Stimulated activated CD4-positive, alpha-beta T cell treated with anti-CD3 and anti-CD28 coated beads, Interleukin-1b, Interleukin-23, amount 100 ng/mL, for 1 hour (primary cell): Measurements from ENCODE around the gene SLC26A11.
A peak's percentile ranks its signal among the peaks of the same experiment; 100 is the strongest.
"Not testable (repeated sequence)": the region's sequence is repeated elsewhere in the genome, so short reads cannot be mapped to it uniquely, and the experiment has no call there.

Experiments used
- DNase-seq, 2 donors: peaks; one replicate each; pipeline ENCODE4 v3.0.0-alpha.2; 2020; ENCODE audit warnings: low read depth in 2 of 2

Gene SLC26A11

GRCh38 chr17:80243526-80244433, 23.6 kb downstream of the SLC26A11 start:
- DNase-seq, result no peak

DNA sequence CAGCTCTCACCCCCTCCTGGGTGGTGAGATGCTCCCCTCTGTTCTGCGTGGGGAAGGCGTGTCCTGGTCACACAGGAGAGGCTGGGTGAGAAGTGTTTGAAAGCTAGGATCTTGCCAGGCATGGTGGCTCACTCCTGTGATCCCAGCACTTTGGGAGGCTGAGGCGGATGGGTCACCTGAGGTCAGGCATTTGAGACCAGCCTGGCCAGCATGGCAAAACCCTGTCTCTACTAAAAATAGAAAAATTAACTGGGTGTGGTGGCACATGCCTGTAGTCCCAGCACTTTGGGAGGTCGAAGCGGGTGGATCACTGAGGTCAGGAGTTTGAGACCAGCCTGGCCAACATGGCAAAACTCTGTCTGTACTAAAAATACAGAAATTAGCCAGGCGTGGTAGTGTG, 24.2 kb downstream of the SLC26A11 start:
- not testable (repeated sequence) for DNase-seq

DNA sequence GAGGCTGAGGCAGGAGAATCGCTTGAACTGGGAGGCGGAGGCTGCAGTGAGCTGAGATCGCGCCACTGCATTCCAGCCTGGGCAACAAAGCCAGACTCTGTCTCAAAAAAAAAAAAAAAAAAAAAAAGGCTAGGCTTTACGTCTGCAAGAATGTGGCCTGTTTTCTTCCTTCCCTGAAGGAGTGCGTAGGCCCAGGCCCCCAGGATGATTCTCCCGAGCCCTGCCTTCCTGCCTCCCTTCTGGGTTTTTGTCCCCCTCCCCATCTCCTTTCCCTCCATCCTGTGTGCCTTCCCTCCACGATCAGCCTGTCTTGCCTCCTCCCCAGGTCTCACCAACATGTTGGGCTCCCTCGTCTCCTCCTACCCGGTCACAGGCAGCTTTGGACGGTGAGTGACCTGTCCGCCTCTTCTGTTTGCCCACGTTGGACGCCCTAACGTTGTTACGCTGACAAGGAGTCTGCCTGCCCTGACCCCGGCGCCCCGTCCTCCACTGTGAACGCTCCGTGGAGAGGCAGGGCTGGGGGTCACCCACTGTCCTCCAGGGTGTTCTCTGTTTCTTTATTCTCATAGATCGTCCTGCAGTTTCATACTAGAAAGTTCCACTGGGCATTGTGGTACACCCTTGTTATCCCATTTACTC, 24.8 kb downstream of the SLC26A11 start:
- no peak for DNase-seq

GRCh38 chr17:80245566-80246265, 25.5 kb downstream of the SLC26A11 start:
- DNase-seq, result no peak

GRCh38 chr17:80246266-80246681, 26.0 kb downstream of the SLC26A11 start:
- DNase-seq, result no peak

GRCh38 chr17:80246726-80247125, 26.5 kb downstream of the SLC26A11 start:
- DNase-seq, result no peak

GRCh38 chr17:80247561-80247960, 27.3 kb downstream of the SLC26A11 start:
- no peak for DNase-seq

GRCh38 chr17:80248001-80248893, 28.0 kb downstream of the SLC26A11 start:
- no peak for DNase-seq

GRCh38 chr17:80248894-80249710, 28.9 kb downstream of the SLC26A11 start:
- DNase-seq, result no peak

DNA sequence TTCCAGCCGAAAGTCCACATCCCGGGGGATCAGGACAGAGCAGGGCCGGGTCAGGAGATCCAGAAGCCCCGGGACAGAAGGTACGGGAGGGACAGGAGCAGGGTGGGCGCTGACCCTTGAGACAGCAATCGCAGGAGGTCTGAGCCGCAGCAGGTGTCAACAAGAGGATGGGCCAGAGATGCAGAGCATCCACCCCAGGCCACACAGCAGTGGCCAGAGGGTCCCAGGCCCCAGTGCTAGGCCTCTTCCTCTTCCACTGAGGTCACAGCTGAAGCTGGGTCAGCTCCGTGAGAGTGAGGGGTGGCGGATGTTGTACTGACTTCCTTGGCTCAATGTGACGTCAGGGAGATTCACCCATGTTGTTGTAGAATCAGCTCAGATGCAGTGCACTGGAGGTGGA, 31.7 kb downstream of the SLC26A11 start:
- no peak for DNase-seq

DNA sequence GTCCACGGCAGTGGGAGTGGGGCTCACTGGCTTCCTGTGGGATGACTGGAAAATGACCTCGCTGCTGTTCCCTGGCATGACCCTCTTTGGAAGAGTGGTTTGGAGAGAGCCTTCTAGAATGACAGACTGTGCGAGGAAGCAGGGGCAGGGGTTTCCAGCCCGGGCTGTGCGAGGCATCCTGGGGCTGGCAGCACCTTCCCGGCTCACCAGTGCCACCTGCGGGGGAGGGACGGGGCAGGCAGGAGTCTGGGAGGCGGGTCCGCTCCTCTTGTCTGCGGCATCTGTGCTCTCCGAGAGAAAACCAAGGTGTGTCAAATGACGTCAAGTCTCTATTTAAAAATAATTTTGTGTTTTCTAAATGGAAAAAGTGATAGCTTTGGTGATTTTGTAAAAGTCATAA, 32.6 kb downstream of the SLC26A11 start:
- DNase-seq, result peak; percentile 63 to 76

GRCh38 chr17:80253631-80254395, 33.6 kb downstream of the SLC26A11 start:
- no peak for DNase-seq

- DNase-seq, result no peak
Measured at GRCh38 chr17:80254396-80255251, 34.4 kb downstream of the SLC26A11 start.

- no peak for DNase-seq
Measured at GRCh38 chr17:80256034-80256350, 35.8 kb downstream of the SLC26A11 start.

DNA sequence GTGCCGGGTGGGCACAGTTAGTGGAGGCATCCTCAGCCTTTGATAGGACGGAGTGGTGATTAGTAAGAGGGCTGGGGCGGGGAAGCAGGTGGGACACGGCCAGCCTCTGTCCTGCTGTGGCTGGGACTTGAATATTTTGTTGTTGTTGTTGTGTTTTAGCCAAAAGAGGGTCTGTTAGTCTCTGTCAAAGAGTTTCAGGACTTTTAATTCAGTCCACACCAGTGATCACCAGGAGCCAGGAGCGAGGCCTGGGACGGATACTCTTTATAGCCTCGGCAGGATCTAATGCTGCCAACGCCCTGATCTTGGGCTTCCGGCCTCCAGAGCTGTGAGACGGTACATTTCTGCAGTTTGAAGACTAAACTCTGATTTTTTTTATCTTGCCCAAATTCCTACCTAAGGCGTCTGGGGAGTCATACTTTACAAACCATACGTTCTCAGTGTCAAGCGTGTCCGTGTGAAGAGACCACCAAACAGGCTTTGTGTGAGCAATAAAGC, 37.5 kb downstream of the SLC26A11 start:
- DNase-seq, result no peak

DNA sequence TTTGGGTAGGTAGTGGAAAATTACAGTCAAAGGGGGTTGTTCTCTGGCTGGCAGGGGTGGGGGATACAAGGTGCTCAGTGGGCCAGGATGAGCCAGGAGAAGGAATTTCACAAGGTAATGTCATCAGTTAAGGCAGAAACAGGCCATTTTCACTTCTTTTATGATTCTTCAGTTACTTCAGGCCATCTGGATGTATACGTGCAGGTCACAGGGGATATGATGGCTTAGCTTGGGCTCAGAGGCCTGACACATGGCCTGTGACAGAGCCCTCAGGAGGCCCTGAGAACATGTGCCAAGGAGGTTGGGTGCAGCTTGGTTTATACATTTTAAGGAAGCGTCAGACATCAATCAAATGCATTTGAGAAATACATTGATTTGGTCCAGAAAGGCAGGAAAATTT, 38.1 kb downstream of the SLC26A11 start:
- DNase-seq, result not testable (repeated sequence)

- no peak for DNase-seq
Measured at GRCh38 chr17:80259457-80260068, 39.3 kb downstream of the SLC26A11 start.

DNA sequence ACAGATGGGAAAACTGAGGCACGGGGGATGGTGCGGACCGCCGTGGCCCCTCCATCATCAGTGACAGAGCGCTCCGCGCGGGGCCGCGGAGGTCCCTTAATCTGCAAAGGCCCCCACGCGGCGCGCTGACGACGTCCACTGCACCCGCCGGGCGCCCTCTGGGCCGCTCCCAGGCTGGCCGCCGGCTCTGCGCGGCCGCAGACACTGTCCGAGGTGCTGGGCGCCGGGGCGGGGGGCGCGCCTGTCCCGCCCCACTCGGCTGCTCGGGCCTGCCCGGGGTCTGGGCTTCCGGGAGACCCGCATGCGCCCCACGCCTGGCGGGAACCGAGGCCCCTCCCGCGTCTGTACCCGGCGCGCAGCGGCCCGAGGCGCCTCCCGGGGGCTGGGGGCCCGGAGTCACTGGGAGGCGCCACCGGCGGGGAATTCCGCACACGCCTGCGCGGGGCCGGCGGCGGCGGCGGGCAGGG, 39.9 kb downstream of the SLC26A11 start:
- peak in 1 of 2 donors; percentile 60 for DNase-seq
